PC-3 (cell line): Measurements from ENCODE around the gene PMEPA1.

Experiments
- EZH2phosphoT487 ChIP-seq: fragments of 300-600 bp; sonication (generic); IDR thresholded peaks from 2 replicates; pipeline ENCODE4 v1.6.1; 2018; ENCODE audit warnings: mild to moderate bottlenecking, antibody characterized with exemption, low read length, borderline replicate concordance
- TF ChIP-seq, protein P1 (sequence below): fragments of 300-600 bp; sonication (generic); conservative IDR thresholded peaks from 2 replicates; pipeline ENCODE4 v1.5.1; 2017; ENCODE audit warnings: antibody characterized with exemption, low read depth, mild to moderate bottlenecking, low read length

- TF ChIP-seq, protein P1, sequence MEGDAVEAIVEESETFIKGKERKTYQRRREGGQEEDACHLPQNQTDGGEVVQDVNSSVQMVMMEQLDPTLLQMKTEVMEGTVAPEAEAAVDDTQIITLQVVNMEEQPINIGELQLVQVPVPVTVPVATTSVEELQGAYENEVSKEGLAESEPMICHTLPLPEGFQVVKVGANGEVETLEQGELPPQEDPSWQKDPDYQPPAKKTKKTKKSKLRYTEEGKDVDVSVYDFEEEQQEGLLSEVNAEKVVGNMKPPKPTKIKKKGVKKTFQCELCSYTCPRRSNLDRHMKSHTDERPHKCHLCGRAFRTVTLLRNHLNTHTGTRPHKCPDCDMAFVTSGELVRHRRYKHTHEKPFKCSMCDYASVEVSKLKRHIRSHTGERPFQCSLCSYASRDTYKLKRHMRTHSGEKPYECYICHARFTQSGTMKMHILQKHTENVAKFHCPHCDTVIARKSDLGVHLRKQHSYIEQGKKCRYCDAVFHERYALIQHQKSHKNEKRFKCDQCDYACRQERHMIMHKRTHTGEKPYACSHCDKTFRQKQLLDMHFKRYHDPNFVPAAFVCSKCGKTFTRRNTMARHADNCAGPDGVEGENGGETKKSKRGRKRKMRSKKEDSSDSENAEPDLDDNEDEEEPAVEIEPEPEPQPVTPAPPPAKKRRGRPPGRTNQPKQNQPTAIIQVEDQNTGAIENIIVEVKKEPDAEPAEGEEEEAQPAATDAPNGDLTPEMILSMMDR: no peak
- no peak for TF ChIP-seq EZH2phosphoT487
Measured at GRCh38 chr20:57689745-57690481, 19.9 kb downstream of the PMEPA1 start.
